ENCODE results near the gene COQ8A. TPM values are rescaled to one million over a fixed set of nuclear protein-coding genes. Genes with fewer than 3 reads are reported as not detected.

COQ8A gene
- total RNA-seq, 1 donor from 2014 or later: 29.7 TPM

DNA sequence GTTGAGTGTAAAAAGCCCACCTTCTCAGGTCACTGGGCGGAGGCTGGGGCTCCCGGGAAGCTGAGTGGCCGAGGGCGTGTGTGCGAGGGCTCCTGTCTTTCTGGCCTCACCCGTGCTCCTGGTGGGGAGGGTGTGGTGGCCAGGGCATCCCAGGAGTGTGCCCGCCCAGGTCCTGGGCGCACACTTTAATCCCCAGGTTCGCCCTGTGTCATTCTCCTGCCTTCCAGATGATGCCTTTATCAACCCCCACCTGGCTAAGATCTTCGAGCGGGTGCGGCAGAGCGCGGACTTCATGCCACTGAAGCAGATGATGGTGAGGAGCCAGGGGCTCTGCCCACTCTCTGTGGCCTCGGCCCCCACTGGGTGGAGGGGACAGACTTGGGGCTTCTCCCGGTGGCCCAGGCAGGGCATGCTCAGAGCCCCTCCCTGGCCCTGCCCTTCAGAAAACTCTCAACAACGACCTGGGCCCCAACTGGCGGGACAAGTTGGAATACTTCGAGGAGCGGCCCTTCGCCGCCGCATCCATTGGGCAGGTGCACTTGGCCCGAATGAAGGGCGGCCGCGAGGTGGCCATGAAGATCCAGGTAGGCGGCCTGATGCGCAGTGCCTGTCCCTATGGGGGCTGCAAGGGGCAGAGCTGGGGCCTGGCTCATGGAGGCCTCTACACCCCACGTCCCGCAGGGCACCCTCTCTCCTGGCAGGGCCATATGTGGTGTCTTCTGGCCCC, 42.5 kb downstream of the COQ8A start:
- H3K9me3 Mint-ChIP-seq: no peaks in the 10 kb centered on the region
- H3K27ac Mint-ChIP-seq: no peak overlapping the region
- no peaks in the 10 kb centered on the region for H3K27me3 Mint-ChIP-seq
- H3K4me1 Mint-ChIP-seq (ENCODE audit: unreplicated experiment): peaks cover 7% of the 10 kb centered on the region
- no peak overlapping the region for H3K4me3 Mint-ChIP-seq
- DNase-seq (ENCODE audit: extremely low spot score, unreplicated experiment): peak; percentile 62
- TF ChIP-seq CTCF (conservative IDR thresholded peaks at IDR 0.05): no peak
- H3K36me3 Mint-ChIP-seq: peaks cover 6% of the 10 kb centered on the region

DNA sequence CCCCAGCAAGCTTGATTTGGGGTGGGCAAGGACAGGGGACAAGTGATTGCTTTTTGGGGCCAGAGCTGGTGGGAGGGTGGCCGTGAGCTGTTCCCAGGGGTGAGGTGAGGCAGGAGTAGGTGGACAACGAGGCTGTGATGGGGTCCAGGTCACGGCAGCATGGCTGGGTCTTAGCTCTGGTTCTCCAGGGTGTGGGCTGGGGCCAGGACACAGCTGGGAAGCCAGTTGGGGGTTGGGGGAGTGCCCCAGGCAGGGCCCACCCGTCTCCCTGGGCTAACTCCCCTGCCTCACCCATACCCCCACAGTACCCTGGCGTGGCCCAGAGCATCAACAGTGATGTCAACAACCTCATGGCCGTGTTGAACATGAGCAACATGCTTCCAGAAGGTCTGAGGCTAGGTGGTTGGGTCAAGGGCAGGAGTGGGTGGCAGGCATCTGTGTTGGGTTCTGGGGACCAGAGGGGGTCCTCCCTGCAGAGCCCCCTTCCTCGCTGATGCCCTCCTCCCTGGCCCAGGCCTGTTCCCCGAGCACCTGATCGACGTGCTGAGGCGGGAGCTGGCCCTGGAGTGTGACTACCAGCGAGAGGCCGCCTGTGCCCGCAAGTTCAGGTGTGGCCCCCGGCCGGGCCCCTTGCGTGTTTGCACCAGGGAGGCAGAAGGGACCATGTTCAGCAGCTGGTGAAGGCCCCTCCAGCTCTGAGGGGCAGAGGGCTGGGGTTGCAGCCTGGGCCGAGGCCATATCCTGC, 43.3 kb downstream of the COQ8A start:
- Mint-ChIP-seq H3K27ac (no peak overlapping the region), H3K4me1 (ENCODE audit: unreplicated experiment) (peaks cover 7% of the 10 kb centered on the region)

GRCh38 chr1:226983992-226984364, 43.9 kb downstream of the COQ8A start:
- H3K4me1 Mint-ChIP-seq (ENCODE audit: unreplicated experiment): peaks cover 7% of the 10 kb centered on the region
- DNase-seq (ENCODE audit: extremely low spot score, unreplicated experiment): no peak
- H3K27me3 Mint-ChIP-seq: no peaks in the 10 kb centered on the region
- H3K36me3 Mint-ChIP-seq: peaks cover 6% of the 10 kb centered on the region
- no peaks in the 10 kb centered on the region for H3K9me3 Mint-ChIP-seq
- H3K27ac Mint-ChIP-seq: no peak overlapping the region
- no peak overlapping the region for H3K4me3 Mint-ChIP-seq
- TF ChIP-seq CTCF (conservative IDR thresholded peaks at IDR 0.05): no peak

More for the DNA sequence above, 43.3 kb downstream of the COQ8A start:
- Mint-ChIP-seq H3K4me3 (no peak overlapping the region), H3K9me3 (no peaks in the 10 kb centered on the region), H3K27me3 (no peaks in the 10 kb centered on the region), H3K36me3 (peaks cover 6% of the 10 kb centered on the region)
- DNase-seq (ENCODE audit: extremely low spot score, unreplicated experiment): peak; percentile 68
- TF ChIP-seq CTCF (conservative IDR thresholded peaks at IDR 0.05): no peak

- Mint-ChIP-seq H3K27ac (no peak overlapping the region), H3K27me3 (no peaks in the 10 kb centered on the region), H3K4me3 (no peak overlapping the region), H3K9me3 (no peaks in the 10 kb centered on the region), H3K36me3 (peaks cover 6% of the 10 kb centered on the region), H3K4me1 (ENCODE audit: unreplicated experiment) (peaks cover 7% of the 10 kb centered on the region)
- peak; percentile 62 for DNase-seq (ENCODE audit: extremely low spot score, unreplicated experiment)
- no peak for TF ChIP-seq CTCF (conservative IDR thresholded peaks at IDR 0.05)
These were observed 44.6 kb downstream of the COQ8A start for GRCh38 chr1:226984521-226985238.

GRCh38 chr1:226985239-226985838, 45.2 kb downstream of the COQ8A start:
- TF ChIP-seq CTCF (conservative IDR thresholded peaks at IDR 0.05): no peak
- DNase-seq (ENCODE audit: extremely low spot score, unreplicated experiment): peak; percentile 51
- H3K27ac Mint-ChIP-seq: no peak overlapping the region
- H3K9me3 Mint-ChIP-seq: no peaks in the 10 kb centered on the region
- H3K4me3 Mint-ChIP-seq: no peak overlapping the region
- peaks cover 7% of the 10 kb centered on the region for H3K4me1 Mint-ChIP-seq (ENCODE audit: unreplicated experiment)
- peaks cover 6% of the 10 kb centered on the region for H3K36me3 Mint-ChIP-seq
- H3K27me3 Mint-ChIP-seq: no peaks in the 10 kb centered on the region
